Uterus (tissue), 4 donors: Measurements from ENCODE around the gene TAF1B. TPM values are rescaled to one million over a fixed set of nuclear protein-coding genes. Genes with fewer than 3 reads are reported as not detected.

Experiments used
- DNase-seq, 2 donors: peaks; one replicate each; pipeline ENCODE4 v3.0.0-alpha.2; 2019 to 2020
- H3K27ac ChIP-seq, 2 donors: fragments of 200-600 bp; sonication (generic); 1 replicate in 1 of 2; 2 replicates in 1 of 2; pipeline ENCODE4 v1.5.1; 2016 to 2018
- H3K27me3 ChIP-seq, 2 donors: fragments of 200-600 bp; sonication (generic); one replicate each; pipeline ENCODE4 v1.5.1; 2018 to 2019; ENCODE audit warnings: control low read depth in 1 of 2
- H3K36me3 ChIP-seq, 2 donors: fragments of 200-600 bp; sonication (generic); one replicate each; pipeline ENCODE4 v1.5.1; 2019; ENCODE audit warnings: control low read depth in 1 of 2
- H3K4me1 ChIP-seq, 2 donors: fragments of 200-600 bp; sonication (generic); one replicate each; pipeline ENCODE4 v1.5.1; 2018 to 2019; ENCODE audit warnings: control low read depth in 1 of 2
- H3K4me3 ChIP-seq, 2 donors: fragments of 200-600 bp; sonication (generic); 1 replicate in 1 of 2; 2 replicates in 1 of 2; pipeline ENCODE4 v1.5.1; 2018 to 2019; ENCODE audit warnings: mild to moderate bottlenecking in 1 of 2
- H3K9me3 ChIP-seq, 2 donors: fragments of 200-600 bp; sonication (generic); one replicate each; pipeline ENCODE4 v1.5.1; 2019; ENCODE audit warnings: control low read depth in 1 of 2
- CTCF ChIP-seq, 4 experiments: fragments of 200-600 bp in 2 of 4; fragments of 450-650 bp in 2 of 4; sonication (generic) in 2 of 4; IDR thresholded peaks; one replicate each; pipeline ENCODE4 v1.5.1; 2016 to 2019; ENCODE audit warnings: antibody characterized with exemption in 4 of 4, mild to moderate bottlenecking in 2 of 4, moderate library complexity in 1 of 4
- POLR2A ChIP-seq, 2 donors: fragments of 450-650 bp; IDR thresholded peaks; one replicate each; pipeline ENCODE4 v1.6.1; 2016; ENCODE audit warnings: antibody characterized with exemption in 2 of 2, mild to moderate bottlenecking in 1 of 2, moderate library complexity in 1 of 2
- intact Hi-C: fragments of 100-400 bp; cut with DNase I; formaldehyde crosslinking; loops from one replicate; pipeline ENCODE4 v1.15.1; 2023; ENCODE audit warnings: low total_unique reads
- total RNA-seq, 4 donors: library from RNA; depleted of rRNA in 3 of 4; stranded (reverse); fragments of >200 nt in 3 of 4; gene quantifications; one replicate each; pipeline versions ENCODE4 v1.1.0 to v1.2.4, GENCODE V29; 2014 to 2023
- donor health status: DM: yes; HTN: yes; CAD: no.

TAF1B gene
- total RNA-seq, 4 donors from 2014 or later, result 5.1 to 53.6 (median 19.0) TPM

GRCh38 chr2:9797086-9797485, 46.2 kb upstream of the TAF1B start:
- H3K36me3 ChIP-seq, result no peaks in the 10 kb centered on the region

GRCh38 chr2:9797681-9798556, 45.4 kb upstream of the TAF1B start:
- no peak overlapping the region for H3K4me3 ChIP-seq
- no peaks in the 10 kb centered on the region for H3K9me3 ChIP-seq
- no peak for DNase-seq
- no peak overlapping the region for H3K27ac ChIP-seq
- no peaks in the 10 kb centered on the region for H3K27me3 ChIP-seq
- TF ChIP-seq POLR2A (IDR thresholded peaks at IDR 0.05), result no peak
- TF ChIP-seq CTCF (IDR thresholded peaks at IDR 0.05), result no peak
- H3K4me1 ChIP-seq, result no peaks in the 10 kb centered on the region
- no peaks in the 10 kb centered on the region for H3K36me3 ChIP-seq
- intact Hi-C loops, result no loop called here

More at GRCh38 chr2:9797086-9797485, 46.2 kb upstream of the TAF1B start:
- Histone ChIP-seq H3K4me1 (no peaks in the 10 kb centered on the region), H3K27me3 (no peaks in the 10 kb centered on the region), H3K27ac (no peak overlapping the region), H3K9me3 (no peaks in the 10 kb centered on the region), H3K4me3 (no peak overlapping the region)
- TF ChIP-seq POLR2A (IDR thresholded peaks at IDR 0.05), result no peak
- no peak for TF ChIP-seq CTCF (IDR thresholded peaks at IDR 0.05)
- no peak for DNase-seq
- intact Hi-C loops, result no loop called here

GRCh38 chr2:9799011-9799596, 44.2 kb upstream of the TAF1B start:
- H3K27ac ChIP-seq, result no peak overlapping the region
- H3K4me1 ChIP-seq, result no peaks in the 10 kb centered on the region
- H3K36me3 ChIP-seq, result no peaks in the 10 kb centered on the region
- no peak for DNase-seq
- H3K4me3 ChIP-seq, result no peak overlapping the region
- H3K27me3 ChIP-seq, result no peaks in the 10 kb centered on the region
- intact Hi-C loops, result no loop called here
- H3K9me3 ChIP-seq, result no peaks in the 10 kb centered on the region
- TF ChIP-seq CTCF (IDR thresholded peaks at IDR 0.05), result no peak
- TF ChIP-seq POLR2A (IDR thresholded peaks at IDR 0.05), result no peak

- DNase-seq, result peak; percentile 78 to 87
- Histone ChIP-seq H3K27me3 (no peaks in the 10 kb centered on the region), H3K4me3 (no peak overlapping the region), H3K4me1 (no peaks in the 10 kb centered on the region), H3K36me3 (no peaks in the 10 kb centered on the region), H3K9me3 (no peaks in the 10 kb centered on the region), H3K27ac (no peak overlapping the region)
- TF ChIP-seq CTCF (IDR thresholded peaks at IDR 0.05) (peak; percentile 87 to 93 (median 93)), POLR2A (IDR thresholded peaks at IDR 0.05) (no peak)
- intact Hi-C loops, result no loop called here
These were observed 43.3 kb upstream of the TAF1B start for GRCh38 chr2:9799729-9800632.
